ENCODE data around the gene ZMIZ2.

ZMIZ2 gene

GRCh38 chr7:44707558-44708230 is 41.0 kb upstream of the ZMIZ2 start:
- TF ChIP-seq CTCF (conservative IDR thresholded peaks at IDR 0.05; ENCODE audit: control insufficient read depth, insufficient read depth, low read depth, low read length): no peak
- no peak for DNase-seq (ENCODE audit: low read depth)
- H3K4me3 ChIP-seq (ENCODE audit: control insufficient read depth, low read depth, low read length): no peak overlapping the region

- TF ChIP-seq CTCF (conservative IDR thresholded peaks at IDR 0.05; ENCODE audit: control insufficient read depth, insufficient read depth, low read depth, low read length): no peak
- H3K4me3 ChIP-seq (ENCODE audit: control insufficient read depth, low read depth, low read length): no peak overlapping the region
- no peak for DNase-seq (ENCODE audit: low read depth)
Observed at GRCh38 chr7:44709011-44709915, 39.4 kb upstream of the ZMIZ2 start.

GRCh38 chr7:44709945-44710596 is 38.6 kb upstream of the ZMIZ2 start:
- DNase-seq (ENCODE audit: low read depth): no peak
- no peak overlapping the region for H3K4me3 ChIP-seq (ENCODE audit: control insufficient read depth, low read depth, low read length)
- TF ChIP-seq CTCF (conservative IDR thresholded peaks at IDR 0.05; ENCODE audit: control insufficient read depth, insufficient read depth, low read depth, low read length): no peak

GRCh38 chr7:44711528-44711927 is 37.1 kb upstream of the ZMIZ2 start:
- H3K4me3 ChIP-seq (ENCODE audit: control insufficient read depth, low read depth, low read length): no peak overlapping the region
- TF ChIP-seq CTCF (conservative IDR thresholded peaks at IDR 0.05; ENCODE audit: control insufficient read depth, insufficient read depth, low read depth, low read length): no peak
- no peak for DNase-seq (ENCODE audit: low read depth)

- no peak for DNase-seq (ENCODE audit: low read depth)
- no peak for TF ChIP-seq CTCF (conservative IDR thresholded peaks at IDR 0.05; ENCODE audit: control insufficient read depth, insufficient read depth, low read depth, low read length)
- H3K4me3 ChIP-seq (ENCODE audit: control insufficient read depth, low read depth, low read length): no peak overlapping the region
Observed at GRCh38 chr7:44712012-44712411, 36.6 kb upstream of the ZMIZ2 start.

GRCh38 chr7:44713141-44713540 is 35.5 kb upstream of the ZMIZ2 start:
- H3K4me3 ChIP-seq (ENCODE audit: control insufficient read depth, low read depth, low read length): no peak overlapping the region
- no peak for TF ChIP-seq CTCF (conservative IDR thresholded peaks at IDR 0.05; ENCODE audit: control insufficient read depth, insufficient read depth, low read depth, low read length)
- no peak for DNase-seq (ENCODE audit: low read depth)
